RWPE2 (cell line): ENCODE data around the gene SNRNP25.

Source experiments
- ATAC-seq: fragments of 200-7000 bp; cut with Tn5 transposase; 3 replicates; pipeline ENCODE4 v1.9.1; 2021; ENCODE audit warnings: low read depth
- DNase-seq: peaks from one replicate; pipeline ENCODE4 v3.0.0-alpha.2; 2020; ENCODE audit warnings: low spot score
- H3K27ac ChIP-seq: fragments of 450-650 bp; 2 replicates; pipeline ENCODE4 v1.5.1; 2017; ENCODE audit warnings: mild to moderate bottlenecking; ENCODE audit not compliant: poor library complexity, severe bottlenecking
- H3K27me3 ChIP-seq: fragments of 250-450 bp; sonication (Bioruptor Pico); 2 replicates; pipeline ENCODE4 v1.5.1; 2021; ENCODE audit warnings: mild to moderate bottlenecking, moderate library complexity; ENCODE audit not compliant: insufficient read depth, poor library complexity, severe bottlenecking
- H3K36me3 ChIP-seq: fragments of 250-450 bp; sonication (Bioruptor Pico); 2 replicates; pipeline ENCODE4 v1.5.1; 2020; ENCODE audit warnings: low read depth, mild to moderate bottlenecking, moderate library complexity
- H3K4me1 ChIP-seq: fragments of 250-450 bp; sonication (Bioruptor Pico); 2 replicates; pipeline ENCODE4 v1.5.1; 2021; ENCODE audit warnings: mild to moderate bottlenecking, moderate library complexity; ENCODE audit not compliant: insufficient read depth, poor library complexity, severe bottlenecking
- H3K4me3 ChIP-seq: fragments of 250-450 bp; sonication (Bioruptor Pico); 2 replicates; pipeline ENCODE4 v1.5.1; 2021; ENCODE audit warnings: mild to moderate bottlenecking, moderate library complexity; ENCODE audit not compliant: severe bottlenecking
- H3K9me3 ChIP-seq: fragments of 250-450 bp; sonication (Bioruptor Pico); 2 replicates; pipeline ENCODE4 v1.5.1; 2021; ENCODE audit warnings: mild to moderate bottlenecking, moderate library complexity; ENCODE audit not compliant: severe bottlenecking
- CTCF ChIP-seq: fragments of 450-650 bp; IDR thresholded peaks from one replicate; pipeline ENCODE4 v1.5.1; 2017; ENCODE audit warnings: mild to moderate bottlenecking, moderate library complexity; ENCODE audit not compliant: poor library complexity, severe bottlenecking

The SNRNP25 gene

DNA sequence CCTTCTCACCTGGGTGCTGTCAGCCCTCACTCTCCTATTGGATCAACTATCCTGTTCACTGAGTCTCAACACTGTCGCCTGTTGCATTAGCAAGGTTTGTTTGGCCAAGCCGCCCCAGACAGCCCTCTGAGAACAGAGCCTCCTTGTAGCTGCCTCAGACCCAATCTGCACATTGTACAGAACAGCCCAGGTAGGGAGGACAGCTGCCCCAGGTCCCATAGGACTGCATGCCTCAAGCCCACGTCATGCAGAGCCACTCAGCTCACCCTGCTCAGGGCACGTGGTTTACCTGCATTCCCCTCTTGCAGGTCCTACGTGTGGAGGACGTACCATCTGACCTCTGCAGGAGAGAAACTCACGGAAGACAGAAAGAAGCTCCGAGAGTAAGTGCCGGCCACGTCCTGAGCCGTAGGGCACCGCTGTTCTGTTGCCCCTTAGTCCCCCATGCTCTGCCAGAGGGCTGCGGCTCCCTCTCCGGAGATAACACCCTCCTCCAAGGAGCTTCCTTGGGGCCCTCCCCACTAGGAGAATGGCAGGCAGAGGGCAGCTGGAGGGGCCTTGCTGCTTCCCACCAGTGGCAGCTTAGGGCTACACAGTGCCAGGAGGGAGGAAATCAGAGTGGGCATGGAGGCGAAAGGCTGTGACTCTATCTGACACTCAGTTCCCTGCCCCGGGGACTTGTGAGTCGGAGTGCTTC lies 2.8 kb downstream of the SNRNP25 start:
- no peak for DNase-seq
- Histone ChIP-seq H3K36me3 (peaks cover 43% of the 10 kb centered on the region), H3K4me3 (no peak overlapping the region), H3K4me1 (no peaks in the 10 kb centered on the region), H3K27me3 (no peaks in the 10 kb centered on the region), H3K9me3 (no peaks in the 10 kb centered on the region), H3K27ac (no peak overlapping the region)
- TF ChIP-seq CTCF: no peak
- ATAC-seq: no peak

- no peak for ATAC-seq
- Histone ChIP-seq H3K27ac (no peak overlapping the region), H3K4me3 (no peak overlapping the region), H3K9me3 (no peaks in the 10 kb centered on the region), H3K4me1 (no peaks in the 10 kb centered on the region), H3K36me3 (peaks cover 41% of the 10 kb centered on the region), H3K27me3 (no peaks in the 10 kb centered on the region)
- no peak for TF ChIP-seq CTCF
- no peak for DNase-seq
Observed at GRCh38 chr16:57711-58110, 4.1 kb downstream of the SNRNP25 start.

GRCh38 chr16:58491-59439 lies 5.1 kb downstream of the SNRNP25 start:
- Histone ChIP-seq H3K27me3 (no peaks in the 10 kb centered on the region), H3K9me3 (no peaks in the 10 kb centered on the region), H3K4me3 (no peak overlapping the region), H3K4me1 (no peaks in the 10 kb centered on the region), H3K27ac (no peak overlapping the region), H3K36me3 (peaks cover 47% of the 10 kb centered on the region)
- ATAC-seq (no peak), DNase-seq (peak; percentile 51)
- no peak for TF ChIP-seq CTCF

DNA sequence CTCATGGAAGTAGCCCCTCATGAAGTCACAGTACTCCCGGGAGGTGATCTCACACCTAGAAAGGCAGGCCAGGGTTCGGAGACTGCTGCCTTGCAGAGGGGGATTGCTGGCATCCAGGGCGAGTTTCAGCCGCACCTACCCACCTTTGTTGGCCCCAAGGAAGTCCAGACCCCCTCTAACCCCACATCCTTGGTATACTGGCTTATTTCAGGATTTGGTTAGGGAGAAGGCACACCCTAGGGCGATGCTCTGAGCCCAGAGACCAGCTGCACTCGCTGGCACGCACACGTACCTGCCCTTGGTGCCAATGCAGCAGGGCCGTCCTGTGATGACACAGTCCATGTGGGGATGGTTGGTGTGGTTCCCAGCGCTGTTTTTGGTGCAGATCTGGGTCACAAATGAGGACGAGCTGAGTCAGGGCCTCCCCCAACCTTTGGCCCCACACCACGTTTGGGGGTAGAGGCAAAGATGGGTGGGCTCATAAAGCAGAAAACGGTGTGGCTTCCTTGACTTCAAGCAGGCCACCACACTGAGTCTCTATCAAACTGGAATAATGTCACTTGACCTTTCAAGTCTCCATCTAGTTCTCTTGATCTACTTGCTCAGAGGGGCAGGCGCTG lies 5.9 kb downstream of the SNRNP25 start:
- Histone ChIP-seq H3K36me3 (peaks cover 48% of the 10 kb centered on the region), H3K27me3 (no peaks in the 10 kb centered on the region), H3K27ac (no peak overlapping the region), H3K4me3 (no peak overlapping the region), H3K4me1 (no peaks in the 10 kb centered on the region), H3K9me3 (no peaks in the 10 kb centered on the region)
- no peak for ATAC-seq
- no peak for DNase-seq
- no peak for TF ChIP-seq CTCF
